ENCODE results near the gene ERICH6. TPM values are rescaled to one million over a fixed set of nuclear protein-coding genes. Genes with fewer than 3 reads are reported as not detected.

The ERICH6 gene
- total RNA-seq, 1 donor, result under 0.01 TPM

GRCh38 chr3:150662410-150663200, 41.1 kb downstream of the ERICH6 start:
- H3K79me2 ChIP-seq (ENCODE audit: insufficient read depth, low read length), result no peaks in the 10 kb centered on the region
- H3K27ac ChIP-seq (ENCODE audit: low read depth, low read length), result no peak overlapping the region
- no peaks in the 10 kb centered on the region for H3K4me1 ChIP-seq (ENCODE audit: insufficient read depth, low read length)
- no peaks in the 10 kb centered on the region for H3K9me3 ChIP-seq (ENCODE audit: low read depth, low read length)
- no peak overlapping the region for H3K4me3 ChIP-seq (ENCODE audit: insufficient read depth, low read length)
- H3K4me2 ChIP-seq (ENCODE audit: insufficient read depth, low read length), result no peak overlapping the region
- peaks cover 11% of the 10 kb centered on the region for H3K27me3 ChIP-seq (ENCODE audit: insufficient read depth, low read length)
- TF ChIP-seq CTCF (IDR thresholded peaks at IDR 0.05; ENCODE audit: extremely low read depth, low read depth, low read length), result no peak
- DNase-seq (ENCODE audit: insufficient read length, low spot score, missing footprints), result peak; percentile 66
- no peaks in the 10 kb centered on the region for H3K36me3 ChIP-seq (ENCODE audit: insufficient read depth, low read length)
- H2AFZ ChIP-seq (ENCODE audit: low read length), result no peak overlapping the region
- H4K20me1 ChIP-seq (ENCODE audit: insufficient read depth, low read length), result no peaks in the 10 kb centered on the region

- H4K20me1 ChIP-seq (ENCODE audit: insufficient read depth, low read length), result no peaks in the 10 kb centered on the region
These were observed 47.4 kb downstream of the ERICH6 start for GRCh38 chr3:150656316-150656715.

GRCh38 chr3:150653110-150653561, 50.6 kb downstream of the ERICH6 start:
- no peaks in the 10 kb centered on the region for H3K4me1 ChIP-seq (ENCODE audit: insufficient read depth, low read length)
- no peak overlapping the region for H3K4me2 ChIP-seq (ENCODE audit: insufficient read depth, low read length)
- no peak overlapping the region for H3K27ac ChIP-seq (ENCODE audit: low read depth, low read length)
- no peak overlapping the region for H2AFZ ChIP-seq (ENCODE audit: low read length)
- no peaks in the 10 kb centered on the region for H3K36me3 ChIP-seq (ENCODE audit: insufficient read depth, low read length)
- no peaks in the 10 kb centered on the region for H3K9me3 ChIP-seq (ENCODE audit: low read depth, low read length)
- H3K79me2 ChIP-seq (ENCODE audit: insufficient read depth, low read length), result no peaks in the 10 kb centered on the region
- no peak for DNase-seq (ENCODE audit: insufficient read length, low spot score, missing footprints)
- H4K20me1 ChIP-seq (ENCODE audit: insufficient read depth, low read length), result no peaks in the 10 kb centered on the region
- H3K4me3 ChIP-seq (ENCODE audit: insufficient read depth, low read length), result no peak overlapping the region
- no peaks in the 10 kb centered on the region for H3K27me3 ChIP-seq (ENCODE audit: insufficient read depth, low read length)
- no peak for TF ChIP-seq CTCF (IDR thresholded peaks at IDR 0.05; ENCODE audit: extremely low read depth, low read depth, low read length)

More at GRCh38 chr3:150656316-150656715, 47.4 kb downstream of the ERICH6 start:
- no peak for TF ChIP-seq CTCF (IDR thresholded peaks at IDR 0.05; ENCODE audit: extremely low read depth, low read depth, low read length)
- no peak overlapping the region for H3K4me2 ChIP-seq (ENCODE audit: insufficient read depth, low read length)
- H3K4me3 ChIP-seq (ENCODE audit: insufficient read depth, low read length), result no peak overlapping the region
- DNase-seq (ENCODE audit: insufficient read length, low spot score, missing footprints), result no peak
- no peaks in the 10 kb centered on the region for H3K9me3 ChIP-seq (ENCODE audit: low read depth, low read length)
- no peak overlapping the region for H2AFZ ChIP-seq (ENCODE audit: low read length)
- H3K4me1 ChIP-seq (ENCODE audit: insufficient read depth, low read length), result no peaks in the 10 kb centered on the region
- no peaks in the 10 kb centered on the region for H3K36me3 ChIP-seq (ENCODE audit: insufficient read depth, low read length)
- no peaks in the 10 kb centered on the region for H3K79me2 ChIP-seq (ENCODE audit: insufficient read depth, low read length)
- peaks cover 2% of the 10 kb centered on the region for H3K27me3 ChIP-seq (ENCODE audit: insufficient read depth, low read length)
- H3K27ac ChIP-seq (ENCODE audit: low read depth, low read length), result no peak overlapping the region

- TF ChIP-seq CTCF (IDR thresholded peaks at IDR 0.05; ENCODE audit: extremely low read depth, low read depth, low read length), result no peak
- no peak overlapping the region for H3K27ac ChIP-seq (ENCODE audit: low read depth, low read length)
These were observed 63.5 kb downstream of the ERICH6 start for GRCh38 chr3:150640256-150640655.

More at GRCh38 chr3:150640256-150640655, 63.5 kb downstream of the ERICH6 start:
- Histone ChIP-seq H3K4me2 (ENCODE audit: insufficient read depth, low read length) (no peak overlapping the region), H2AFZ (ENCODE audit: low read length) (no peak overlapping the region), H3K4me3 (ENCODE audit: insufficient read depth, low read length) (no peak overlapping the region), H4K20me1 (ENCODE audit: insufficient read depth, low read length) (no peaks in the 10 kb centered on the region), H3K9me3 (ENCODE audit: low read depth, low read length) (no peaks in the 10 kb centered on the region), H3K27me3 (ENCODE audit: insufficient read depth, low read length) (no peaks in the 10 kb centered on the region), H3K36me3 (ENCODE audit: insufficient read depth, low read length) (no peaks in the 10 kb centered on the region), H3K4me1 (ENCODE audit: insufficient read depth, low read length) (no peaks in the 10 kb centered on the region), H3K79me2 (ENCODE audit: insufficient read depth, low read length) (no peaks in the 10 kb centered on the region)
- no peak for DNase-seq (ENCODE audit: insufficient read length, low spot score, missing footprints)
